ENCODE data around the gene ADAMTSL3.
"Not testable (repeated sequence)": the region's sequence is repeated elsewhere in the genome, so short reads cannot be mapped to it uniquely, and the experiment has no call there.

ADAMTSL3 gene

DNA sequence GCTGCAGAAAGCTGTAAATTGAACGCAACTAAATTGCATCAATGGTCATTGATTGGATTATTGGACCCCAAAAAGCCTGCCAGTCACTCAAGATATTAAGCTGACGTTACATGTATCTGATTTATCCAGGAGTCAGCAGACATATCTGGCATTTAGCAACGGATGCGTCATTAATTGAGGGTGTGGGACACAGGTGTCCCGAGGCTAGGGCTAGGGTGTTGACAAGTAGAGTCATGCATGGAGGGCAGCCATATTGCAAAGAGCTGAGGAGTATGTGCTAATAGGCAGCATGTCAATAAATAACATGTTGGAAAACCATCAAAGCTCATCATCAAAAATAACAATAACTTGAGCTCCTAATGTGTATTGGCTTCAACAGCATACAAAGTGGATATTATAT is 347.1 kb downstream of the ADAMTSL3 start:
- intact Hi-C loops (cut with DNase I): no loop called here
- no peak for DNase-seq

DNA sequence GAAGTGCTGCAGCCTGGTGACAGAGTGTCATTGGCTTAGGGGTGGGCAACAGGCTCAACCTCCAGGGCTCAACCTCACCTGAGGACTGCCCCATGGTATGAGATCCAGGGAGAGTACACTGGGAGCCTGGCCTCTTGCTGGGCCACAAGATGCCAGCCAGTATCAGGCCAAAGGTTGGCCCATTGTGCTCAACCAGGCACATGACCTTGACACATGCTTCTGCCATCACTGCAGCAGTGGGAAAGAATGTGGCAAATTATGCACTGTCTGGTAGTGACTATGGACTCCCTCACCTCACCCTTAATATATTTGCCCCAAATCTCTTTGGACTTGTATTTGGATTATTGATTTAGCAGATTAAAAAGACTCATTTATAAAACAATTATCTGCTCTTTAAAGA is 347.7 kb downstream of the ADAMTSL3 start:
- no peak for DNase-seq
- intact Hi-C loops (cut with DNase I): no loop called here

DNA sequence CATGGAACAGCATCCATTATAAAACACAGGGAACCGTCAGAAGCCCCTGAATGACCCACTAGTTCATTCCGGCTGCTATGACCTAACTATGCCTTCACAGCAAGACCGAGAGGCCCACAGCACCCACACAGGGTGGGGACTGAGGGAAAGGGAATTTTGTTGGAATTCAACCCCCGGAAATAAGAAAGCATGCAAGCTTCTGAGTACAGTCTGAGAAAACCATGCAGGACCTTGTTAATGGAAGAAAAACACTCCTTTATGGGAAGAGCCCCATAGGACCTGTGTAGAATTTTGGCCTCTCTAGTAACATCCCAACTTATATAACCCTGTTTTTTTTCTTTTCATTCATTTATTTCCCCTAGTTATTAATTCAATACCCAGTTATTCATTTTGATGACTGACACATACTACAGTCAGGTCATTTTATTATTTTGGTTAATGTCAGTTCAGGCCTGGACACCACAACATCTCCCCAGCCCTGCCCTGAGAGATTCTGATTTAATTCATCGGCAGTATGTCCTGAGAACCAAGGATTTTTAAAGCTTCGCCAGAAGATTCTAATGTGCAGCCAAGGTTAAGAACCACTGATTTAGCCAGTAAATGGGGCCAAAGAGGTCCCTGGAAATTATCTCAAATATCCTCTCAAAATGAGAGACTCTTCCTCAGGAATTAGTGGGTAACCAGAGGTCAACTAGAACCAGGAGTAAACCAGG is 350.0 kb downstream of the ADAMTSL3 start:
- intact Hi-C loops (cut with DNase I): no loop called here
- no peak for DNase-seq

DNA sequence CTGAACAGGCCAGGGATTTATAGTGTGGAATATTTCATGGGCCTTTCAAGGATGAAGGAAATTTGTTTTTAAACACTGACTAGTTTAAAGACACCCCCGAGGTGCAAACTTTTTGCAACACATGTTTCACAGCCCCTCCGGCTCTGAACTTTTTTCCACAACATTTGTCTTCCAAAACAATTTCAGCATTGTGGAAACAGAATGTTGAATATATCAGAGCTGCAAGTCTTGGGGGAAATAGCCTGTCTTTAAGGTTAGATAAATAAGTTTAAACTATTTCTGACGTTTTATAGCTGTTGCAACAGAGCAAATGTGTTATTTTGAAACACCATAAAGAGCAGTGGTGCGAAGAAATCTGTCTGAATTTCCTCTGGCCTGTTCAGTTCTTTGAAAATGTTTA is 352.5 kb downstream of the ADAMTSL3 start:
- DNase-seq: no peak
- intact Hi-C loops (cut with DNase I): no loop called here

DNA sequence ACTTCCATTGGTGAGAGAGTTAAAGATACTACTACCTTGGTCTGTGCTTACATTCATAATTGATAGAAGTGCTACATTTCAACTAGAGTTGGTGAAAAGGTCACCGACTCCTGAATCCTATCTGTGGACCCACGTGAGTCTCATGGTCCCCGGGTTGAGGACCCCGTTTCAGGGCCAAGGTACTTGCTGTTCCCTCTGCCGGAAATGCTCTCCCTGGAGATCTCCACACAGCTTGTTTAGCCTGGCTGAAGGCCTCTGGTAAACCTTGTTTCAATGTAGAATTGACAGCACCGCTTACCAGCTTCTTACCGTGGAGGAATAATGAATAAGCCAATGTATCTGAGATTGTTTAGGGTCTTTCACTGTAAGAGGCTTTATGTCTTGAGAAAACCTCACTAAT is 355.7 kb downstream of the ADAMTSL3 start:
- no peak for DNase-seq
- intact Hi-C loops (cut with DNase I): no loop called here

DNA sequence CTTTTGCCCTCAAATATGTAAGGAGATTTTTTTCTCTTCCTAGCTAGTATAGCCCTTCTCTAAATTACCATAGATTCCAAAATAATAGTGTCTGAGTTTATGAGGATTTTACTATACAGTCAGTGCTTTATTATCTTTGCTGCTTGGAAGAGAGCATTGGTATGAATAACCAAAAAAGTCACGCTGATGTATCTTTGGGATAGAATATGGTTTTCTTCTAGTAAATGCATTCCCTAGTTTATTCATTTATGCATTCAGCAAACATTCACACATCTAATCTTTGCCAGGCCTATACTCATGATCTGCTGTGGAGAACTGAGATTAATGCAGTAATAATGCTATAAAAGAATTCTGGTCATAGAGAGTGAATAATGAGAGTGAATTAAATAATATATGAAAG is 356.3 kb downstream of the ADAMTSL3 start:
- no peak for DNase-seq
- intact Hi-C loops (cut with DNase I): no loop called here

DNA sequence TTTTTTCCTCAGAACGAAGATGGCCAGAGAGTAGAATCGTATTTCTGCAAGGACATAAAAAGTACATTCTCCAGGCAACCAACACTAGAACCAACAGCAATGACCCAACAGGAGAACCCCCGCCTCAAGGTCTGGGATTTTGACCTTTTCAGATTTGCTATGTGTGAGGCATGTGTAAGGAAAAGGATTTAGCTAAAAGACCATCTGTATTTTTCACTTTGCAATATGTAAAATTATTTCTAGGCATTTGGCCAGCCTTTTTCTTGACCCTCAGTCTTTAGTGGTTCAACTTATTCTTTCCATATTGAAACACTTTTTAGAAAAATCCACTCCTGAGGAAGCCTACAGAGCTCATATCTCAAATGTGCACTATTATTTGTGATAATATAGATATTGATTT is 362.4 kb downstream of the ADAMTSL3 start:
- DNase-seq: no peak
- intact Hi-C loops (cut with DNase I): no loop called here

DNA sequence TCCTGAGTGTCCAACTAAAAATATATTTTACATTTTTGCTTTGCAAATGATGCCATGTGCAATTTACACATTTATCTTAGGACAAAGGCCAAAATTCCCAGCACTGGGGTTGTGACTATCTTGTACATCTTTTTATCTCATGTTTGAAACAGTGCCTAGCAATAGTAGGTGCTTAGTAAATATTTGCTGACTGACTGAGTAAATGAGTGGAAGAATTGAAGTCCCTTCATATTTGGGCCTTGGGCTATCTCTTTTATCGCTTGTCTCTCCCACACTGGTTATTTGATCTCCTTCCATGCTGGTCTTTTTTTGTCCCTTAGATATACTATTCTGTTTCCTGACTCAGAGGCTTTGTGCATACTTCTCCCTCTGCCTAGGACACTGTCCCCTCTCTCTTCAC is 368.6 kb downstream of the ADAMTSL3 start:
- DNase-seq: no peak
- intact Hi-C loops (cut with DNase I): no loop called here

DNA sequence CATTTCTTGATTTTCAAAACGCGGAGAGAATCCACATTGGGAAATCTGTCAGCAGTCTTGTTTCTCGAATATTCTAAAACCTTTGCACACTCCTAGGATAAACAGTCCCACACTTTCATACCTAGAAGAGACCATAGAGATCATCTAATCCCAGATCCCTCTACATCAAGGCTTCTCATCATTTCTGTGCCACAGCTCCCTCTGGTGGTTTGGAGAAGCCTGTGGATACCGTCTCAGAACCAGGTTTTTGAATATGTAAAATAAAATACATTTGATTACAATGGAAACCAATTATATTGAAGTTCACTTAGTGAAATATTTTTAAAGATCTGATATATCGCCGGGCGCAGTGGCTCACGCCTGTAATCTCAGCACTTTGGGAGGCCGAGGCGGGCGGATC is 369.7 kb downstream of the ADAMTSL3 start:
- DNase-seq: peak in 1 of 10 donors; percentile 12
- intact Hi-C loops (cut with DNase I): no loop called here

DNA sequence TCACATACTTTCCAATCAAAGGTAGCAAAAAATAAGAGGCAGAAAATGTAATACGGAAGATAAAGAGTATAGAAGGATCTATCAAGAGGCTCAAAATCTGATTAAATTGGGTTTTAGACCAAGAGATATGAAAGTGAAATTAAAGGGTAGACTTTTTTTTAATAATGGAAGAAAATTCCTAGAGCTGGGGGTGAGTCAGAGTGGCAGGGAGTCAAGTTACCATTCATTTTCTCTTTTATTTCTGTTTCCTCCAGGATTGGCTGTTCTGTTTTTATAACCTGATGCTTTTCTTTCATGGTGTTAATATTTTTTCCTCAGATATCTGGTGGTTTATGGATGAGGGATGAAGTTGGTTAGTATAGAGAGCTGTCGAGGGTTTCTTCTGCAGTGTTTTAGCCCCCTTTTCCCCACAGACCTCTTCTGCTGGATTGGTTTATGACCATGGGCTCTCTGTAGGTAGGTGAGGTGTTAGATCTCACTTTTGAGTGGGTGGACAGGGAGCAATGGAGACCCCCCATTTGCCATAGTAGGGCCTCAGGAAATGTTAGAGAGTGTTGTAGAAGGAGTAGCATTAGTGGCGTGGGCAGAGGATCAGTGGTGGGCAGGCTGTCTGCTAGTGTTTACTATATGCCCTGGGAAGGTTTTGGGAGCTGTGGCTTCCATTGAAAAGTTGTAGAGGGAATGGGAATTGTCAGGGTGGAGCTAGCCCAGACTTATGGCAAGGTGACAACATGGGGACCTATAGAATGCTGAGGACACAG is 380.1 kb downstream of the ADAMTSL3 start:
- intact Hi-C loops (cut with DNase I): loop anchor here (10.0 kb wide), 2 partner anchors 469 to 789 kb away; no protein-coding TSS in a partner anchor
- no peak for DNase-seq

DNA sequence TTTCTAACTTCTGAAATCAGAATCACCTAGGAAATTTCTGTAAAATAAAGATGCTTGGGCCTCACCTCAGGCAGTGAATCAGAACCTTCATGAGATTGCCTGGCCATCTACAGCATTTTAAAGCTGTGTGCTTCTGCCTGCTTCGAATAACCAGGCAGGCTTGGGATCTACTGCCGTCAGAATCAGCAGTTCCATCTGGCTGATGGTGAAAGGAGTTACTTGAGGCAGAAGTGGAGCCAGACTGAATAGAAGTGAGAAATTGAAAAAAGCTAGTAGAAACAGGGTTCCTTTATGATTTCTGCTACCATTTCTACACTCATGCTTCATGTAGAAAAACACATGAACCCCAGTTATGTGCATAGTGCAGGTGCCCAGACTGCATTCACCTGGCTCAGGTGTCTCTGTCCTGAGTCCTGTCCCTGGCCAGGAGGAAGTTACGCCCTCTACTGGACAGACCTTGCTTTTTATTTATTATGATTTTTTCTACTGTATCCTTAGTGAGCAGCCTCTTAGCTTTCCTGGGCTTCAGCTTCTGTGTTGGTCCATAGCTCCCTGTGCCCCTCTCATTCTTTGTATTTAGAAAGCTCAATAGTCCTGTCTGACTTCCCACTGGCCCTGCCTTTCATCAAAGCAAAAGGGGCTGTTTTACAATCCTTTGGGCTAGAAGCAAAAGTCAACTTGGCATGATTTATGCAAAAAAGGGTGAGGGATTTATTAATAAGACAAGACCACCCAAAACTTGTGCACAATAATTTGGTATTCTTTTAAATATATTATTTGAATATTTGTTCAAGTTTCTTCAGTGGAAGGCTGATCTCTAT is 380.9 kb downstream of the ADAMTSL3 start:
- no peak for DNase-seq
- intact Hi-C loops (cut with DNase I): loop anchor here (1.0 to 10.0 kb wide), 3 partner anchors 470 to 790 kb away; no protein-coding TSS in a partner anchor

DNA sequence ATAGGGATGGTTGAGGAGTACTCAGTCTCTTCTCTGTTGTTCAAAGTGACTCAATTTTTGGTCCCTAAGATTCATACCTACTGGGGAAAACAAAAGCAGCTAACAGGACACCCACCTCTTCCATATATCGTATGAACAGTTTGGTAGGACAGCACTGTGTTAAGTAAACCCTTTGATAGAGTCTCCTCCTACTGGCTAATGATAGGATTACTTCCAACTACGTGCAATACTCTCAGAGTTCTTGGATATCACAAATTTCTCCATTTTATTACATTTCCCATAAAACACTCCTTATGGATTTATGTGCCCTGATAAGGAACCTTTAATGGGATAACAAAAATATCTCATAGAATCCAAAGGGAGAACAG is 381.5 kb downstream of the ADAMTSL3 start:
- intact Hi-C loops (cut with DNase I): loop anchor here (1.0 to 10.0 kb wide), 3 partner anchors 471 to 791 kb away; no protein-coding TSS in a partner anchor
- DNase-seq: no peak

DNA sequence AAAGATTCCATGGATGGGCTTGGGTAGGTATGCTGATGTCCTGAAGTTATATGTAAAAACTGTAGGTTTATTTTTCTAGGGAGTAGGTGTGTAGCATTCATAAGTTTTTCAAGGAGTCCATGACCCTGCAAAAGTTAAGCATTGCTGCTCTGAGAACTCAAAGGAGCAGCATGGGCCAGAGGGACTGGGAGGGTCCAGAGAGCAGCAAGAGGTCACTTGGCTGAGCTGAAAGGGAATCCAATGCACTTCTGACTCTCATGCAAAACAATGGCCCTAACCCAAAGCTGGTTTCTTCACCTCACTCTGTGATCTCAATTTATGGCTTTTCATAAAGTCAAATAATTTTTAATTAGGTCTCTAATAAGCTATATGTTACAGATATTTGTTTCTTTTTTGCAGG is 383.4 kb downstream of the ADAMTSL3 start:
- no peak for DNase-seq
- intact Hi-C loops (cut with DNase I): loop anchor here (10.0 kb wide), 2 partner anchors 472 to 792 kb away; no protein-coding TSS in a partner anchor

DNA sequence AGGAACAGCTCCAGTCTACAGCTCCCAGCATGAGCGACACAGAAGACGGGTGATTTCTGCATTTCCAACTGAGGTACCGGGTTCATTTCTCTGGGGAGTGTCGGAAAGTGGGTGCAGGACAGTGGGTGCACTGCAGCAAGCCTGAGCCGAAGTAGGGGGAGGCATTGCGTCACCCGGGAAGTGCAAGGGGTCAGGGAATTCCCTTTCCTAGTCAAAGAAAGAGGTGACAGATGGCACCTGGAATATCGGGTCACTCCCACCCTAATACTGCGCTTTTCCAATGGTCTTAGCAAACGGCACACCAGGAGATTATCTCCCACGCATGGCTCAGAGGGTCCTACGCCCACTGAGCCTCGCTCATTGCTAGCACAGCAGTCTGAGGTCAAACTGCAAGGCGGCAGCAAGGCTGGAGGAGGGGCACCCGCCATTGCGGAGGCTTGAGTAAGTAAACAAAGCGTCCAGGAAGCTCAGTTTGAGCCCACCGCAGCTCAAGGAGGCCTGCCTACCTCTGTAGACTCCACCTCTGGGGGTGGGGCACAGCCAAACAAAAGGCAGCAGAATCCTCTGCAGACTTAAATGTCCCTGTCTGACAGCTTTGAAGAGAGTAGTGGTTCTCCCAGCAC is 388.6 kb downstream of the ADAMTSL3 start:
- intact Hi-C loops (cut with DNase I); DNase-seq: not testable (repeated sequence)

DNA sequence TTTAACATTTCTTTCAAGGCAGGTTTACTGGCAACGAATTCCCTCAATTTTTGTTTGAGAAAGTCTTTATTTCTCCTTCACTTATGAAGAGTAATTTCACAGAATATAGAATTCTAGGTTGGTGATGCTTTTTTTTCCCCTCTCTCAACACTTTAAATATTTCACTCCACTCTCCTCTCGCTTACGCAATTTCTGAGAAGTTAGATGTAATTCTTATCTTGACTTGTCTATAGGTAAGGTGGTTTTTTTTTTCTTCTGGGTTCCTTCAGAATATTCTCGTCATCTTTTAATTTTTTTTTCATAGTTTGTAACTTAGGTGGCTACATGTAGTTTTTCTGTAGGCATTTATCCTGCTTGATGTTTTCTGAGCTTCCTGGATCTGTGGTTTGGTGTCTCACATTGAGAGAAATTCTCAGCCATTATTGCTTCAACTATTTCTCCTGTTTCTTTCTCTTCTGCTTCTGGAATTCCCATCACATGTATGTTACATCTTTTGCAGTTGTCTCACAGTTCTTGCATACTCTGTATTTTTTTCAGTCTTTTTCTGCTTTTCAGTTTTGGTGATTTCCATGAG is 392.2 kb downstream of the ADAMTSL3 start:
- DNase-seq: no peak
- intact Hi-C loops (cut with DNase I): no loop called here

DNA sequence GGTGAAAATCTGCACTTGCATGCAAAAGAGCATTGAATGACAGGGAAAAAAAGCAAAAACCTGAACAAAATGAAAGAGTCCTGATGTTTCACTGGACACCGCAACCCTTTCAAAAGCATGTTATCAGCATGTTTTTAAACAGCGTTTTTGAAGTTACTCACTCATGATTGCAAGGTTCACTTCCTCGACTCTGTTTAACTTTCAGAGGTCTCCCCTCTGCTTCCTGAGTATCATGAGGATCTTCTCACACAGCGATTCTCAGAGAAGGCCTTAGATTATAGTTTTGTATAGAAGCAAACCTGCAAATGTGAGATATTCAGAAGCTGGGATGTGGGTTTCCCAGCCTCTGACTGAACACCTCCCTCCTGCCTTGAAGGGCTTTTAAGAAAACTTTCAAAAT is 395.6 kb downstream of the ADAMTSL3 start:
- intact Hi-C loops (cut with DNase I); DNase-seq: not testable (repeated sequence)

DNA sequence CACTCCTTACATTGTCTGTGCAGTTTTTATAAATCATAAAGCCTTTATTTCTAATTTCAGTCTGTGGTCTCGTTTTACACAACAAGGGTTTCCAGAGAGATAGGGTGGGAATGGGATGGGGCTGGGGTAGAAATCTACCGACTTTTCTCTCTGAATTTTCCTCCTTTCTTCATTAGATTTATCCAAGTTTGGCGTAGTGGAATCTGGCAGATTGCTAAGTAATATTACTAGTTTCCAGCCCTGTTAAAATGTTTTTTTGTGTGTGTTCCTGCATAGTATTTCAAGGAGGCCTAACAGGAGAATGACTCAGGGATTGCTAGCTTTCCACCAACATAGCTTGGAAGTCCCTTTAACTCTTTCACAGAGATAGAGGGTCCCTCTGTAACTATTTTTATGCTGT is 396.2 kb downstream of the ADAMTSL3 start:
- DNase-seq: no peak
- intact Hi-C loops (cut with DNase I): no loop called here

DNA sequence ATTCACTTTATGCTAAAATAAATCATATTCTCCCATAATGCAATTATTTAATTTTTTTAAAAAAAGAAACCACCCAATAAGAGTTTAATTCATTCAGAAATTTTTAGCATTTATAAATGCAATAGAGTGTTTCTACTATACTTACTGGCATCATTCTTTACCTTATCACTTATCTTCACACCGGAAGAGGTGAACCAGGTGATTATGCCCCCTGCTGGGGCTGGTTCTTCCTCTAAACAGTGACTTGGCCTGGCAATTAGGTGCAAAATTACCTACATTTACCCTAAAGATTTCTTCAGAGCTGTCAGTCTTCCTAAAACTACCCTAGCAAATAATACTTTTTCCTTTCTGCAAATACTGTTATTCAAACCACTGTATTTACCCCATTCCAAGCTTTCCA is 397.2 kb downstream of the ADAMTSL3 start:
- DNase-seq; intact Hi-C loops (cut with DNase I): not testable (repeated sequence)

DNA sequence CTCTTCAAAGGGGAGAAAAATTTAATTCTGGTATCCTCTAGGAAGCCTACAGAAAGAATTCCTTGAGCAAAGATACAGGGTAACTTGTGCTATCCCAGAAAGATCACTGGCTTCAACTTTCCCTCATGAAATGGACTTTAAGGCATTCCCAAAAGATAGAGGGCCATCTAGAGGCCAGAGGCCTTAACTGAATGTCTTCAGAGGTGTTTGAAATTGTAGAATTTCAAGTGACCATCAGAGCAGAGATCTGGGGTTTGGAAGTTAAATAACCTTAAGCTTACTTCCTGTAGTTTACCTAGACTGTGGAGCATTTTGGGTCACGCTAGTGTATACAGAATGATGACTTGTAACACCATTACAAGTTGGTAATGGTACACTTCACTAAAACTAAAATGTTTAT is 400.6 kb downstream of the ADAMTSL3 start:
- intact Hi-C loops (cut with DNase I); DNase-seq: not testable (repeated sequence)

DNA sequence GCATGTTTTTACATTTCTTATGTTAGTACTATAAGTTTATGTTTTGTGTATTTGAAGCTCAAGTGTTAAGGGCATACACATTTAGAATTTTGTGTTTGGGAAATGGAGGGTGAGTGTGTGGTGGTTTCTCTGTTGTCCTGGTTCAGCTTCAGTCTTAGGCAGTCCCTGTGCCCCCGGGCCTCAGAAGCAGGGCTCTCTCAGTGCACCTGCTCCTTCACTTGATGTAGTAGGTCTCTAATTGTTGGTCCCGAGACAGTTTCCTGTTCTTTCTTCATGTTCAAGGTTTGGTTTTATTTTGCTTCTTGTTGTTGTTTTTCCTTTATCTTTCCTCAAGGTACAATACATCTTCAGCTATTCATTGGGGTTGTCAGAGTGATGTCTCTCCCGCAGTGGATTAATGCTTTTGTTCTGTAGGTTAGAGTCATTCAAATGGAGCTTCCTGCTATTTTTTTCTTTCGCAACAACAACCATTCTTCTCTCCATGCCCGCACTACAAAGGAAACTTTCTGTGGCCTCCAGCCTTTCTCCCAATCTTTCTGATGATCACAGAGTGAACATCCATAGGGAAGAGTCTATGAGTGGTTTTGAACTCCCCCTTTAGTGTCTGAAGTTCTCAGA is 403.9 kb downstream of the ADAMTSL3 start:
- no peak for DNase-seq
- intact Hi-C loops (cut with DNase I): no loop called here

Data from posterior cingulate gyrus (tissue), 11 donors.